HG03460 (cell line): ENCODE measurements around the gene TCP11L2.
"Not testable (repeated sequence)": the region's sequence is repeated elsewhere in the genome, so short reads cannot be mapped to it uniquely, and the experiment has no call there.

ENCODE experiments used
- ATAC-seq: cut with Tn5 transposase; IDR thresholded peaks from one replicate; pipeline ENCODE4 v1.9.1; 2021; ENCODE audit not compliant: unreplicated experiment

Gene TCP11L2

GRCh38 chr12:106282457-106283097 lies 20.0 kb upstream of the TCP11L2 start:
- no peak for ATAC-seq

GRCh38 chr12:106284358-106285105 lies 18.0 kb upstream of the TCP11L2 start:
- no peak for ATAC-seq

GRCh38 chr12:106285982-106286381 lies 16.6 kb upstream of the TCP11L2 start:
- ATAC-seq: no peak

- not testable (repeated sequence) for ATAC-seq
Measured at GRCh38 chr12:106286576-106287162, 15.9 kb upstream of the TCP11L2 start.

GRCh38 chr12:106287364-106287763 lies 15.2 kb upstream of the TCP11L2 start:
- ATAC-seq: no peak

GRCh38 chr12:106288101-106288493 lies 14.4 kb upstream of the TCP11L2 start:
- ATAC-seq: no peak

GRCh38 chr12:106288494-106289195 lies 13.9 kb upstream of the TCP11L2 start:
- ATAC-seq: no peak

- ATAC-seq: no peak
Measured at GRCh38 chr12:106289196-106289681, 13.3 kb upstream of the TCP11L2 start.

- no peak for ATAC-seq
Measured at GRCh38 chr12:106290666-106291065, 11.9 kb upstream of the TCP11L2 start.

- ATAC-seq: no peak
Measured at GRCh38 chr12:106291342-106291741, 11.2 kb upstream of the TCP11L2 start.

GRCh38 chr12:106292339-106292738 lies 10.2 kb upstream of the TCP11L2 start:
- no peak for ATAC-seq

GRCh38 chr12:106296179-106296877 lies 6.2 kb upstream of the TCP11L2 start:
- no peak for ATAC-seq

- ATAC-seq: no peak
Measured at GRCh38 chr12:106297075-106297474, 5.5 kb upstream of the TCP11L2 start.

- ATAC-seq: no peak
Measured at GRCh38 chr12:106297681-106298080, 4.9 kb upstream of the TCP11L2 start.

- no peak for ATAC-seq
Measured at GRCh38 chr12:106299202-106299774, 3.2 kb upstream of the TCP11L2 start.

- ATAC-seq: no peak
Measured at GRCh38 chr12:106300761-106301160, 1.8 kb upstream of the TCP11L2 start.

- ATAC-seq: no peak
Measured at GRCh38 chr12:106301241-106301610, 1.3 kb upstream of the TCP11L2 start.

- peak; percentile 65 for ATAC-seq
Measured at GRCh38 chr12:106301611-106302321, 767 bp upstream of the TCP11L2 start.

GRCh38 chr12:106303202-106303820 lies 778 bp downstream of the TCP11L2 start:
- ATAC-seq: no peak
